Neural crest cell (in vitro differentiated cells): ENCODE results near the gene IKBIP. TPM values are rescaled to one million over a fixed set of nuclear protein-coding genes. Genes with fewer than 3 reads are reported as not detected.
A peak's percentile ranks its signal among the peaks of the same experiment; 100 is the strongest.
"Not testable (repeated sequence)": the region's sequence is repeated elsewhere in the genome, so short reads cannot be mapped to it uniquely, and the experiment has no call there.

ENCODE experiments used
- DNase-seq: peaks from one replicate; pipeline ENCODE4 v3.0.0; 2021; ENCODE audit warnings: low read depth, mixed read lengths, low spot score
- H3K27ac Mint-ChIP-seq: one replicate; pipeline ENCODE4 v1.8.0; 2021; ENCODE audit warnings: mild to moderate bottlenecking, mixed read lengths; ENCODE audit not compliant: unreplicated experiment
- H3K27me3 Mint-ChIP-seq: 2 replicates; pipeline ENCODE4 v1.8.0; 2021; ENCODE audit warnings: low read depth, mild to moderate bottlenecking, mixed read lengths
- H3K36me3 Mint-ChIP-seq: 2 replicates; pipeline ENCODE4 v1.8.0; 2021; ENCODE audit warnings: low read depth, mild to moderate bottlenecking, mixed read lengths
- H3K4me1 Mint-ChIP-seq: 2 replicates; pipeline ENCODE4 v1.8.0; 2021; ENCODE audit warnings: mixed read lengths
- H3K4me3 Mint-ChIP-seq: one replicate; pipeline ENCODE4 v1.8.0; 2021; ENCODE audit warnings: mild to moderate bottlenecking, mixed read lengths
- H3K9me3 Mint-ChIP-seq: 2 replicates; pipeline ENCODE4 v1.8.0; 2021; ENCODE audit warnings: mixed read lengths
- CTCF ChIP-seq: fragments of 200-600 bp; sonication (generic); conservative IDR thresholded peaks from 2 replicates; pipeline ENCODE4 v1.5.0; 2021; ENCODE audit warnings: antibody characterized with exemption, mild to moderate bottlenecking
- total RNA-seq: library from RNA; stranded (reverse); gene quantifications from 2 replicates; pipeline ENCODE4 v1.2.1, GENCODE V29; 2021

The IKBIP gene
- total RNA-seq, 1 donor from 2014 or later = 20.2 TPM

GRCh38 chr12:98646294-98647090 lies 1.9 kb upstream of the IKBIP start:
- Mint-ChIP-seq H3K36me3 (peaks cover 7% of the 10 kb centered on the region), H3K27ac (no peak overlapping the region), H3K27me3 (no peaks in the 10 kb centered on the region), H3K4me1 (peaks cover 21% of the 10 kb centered on the region), H3K4me3 (peak overlapping the region; percentile 97), H3K9me3 (no peaks in the 10 kb centered on the region)
- no peak for DNase-seq
- peak; percentile 44 for TF ChIP-seq CTCF

DNA sequence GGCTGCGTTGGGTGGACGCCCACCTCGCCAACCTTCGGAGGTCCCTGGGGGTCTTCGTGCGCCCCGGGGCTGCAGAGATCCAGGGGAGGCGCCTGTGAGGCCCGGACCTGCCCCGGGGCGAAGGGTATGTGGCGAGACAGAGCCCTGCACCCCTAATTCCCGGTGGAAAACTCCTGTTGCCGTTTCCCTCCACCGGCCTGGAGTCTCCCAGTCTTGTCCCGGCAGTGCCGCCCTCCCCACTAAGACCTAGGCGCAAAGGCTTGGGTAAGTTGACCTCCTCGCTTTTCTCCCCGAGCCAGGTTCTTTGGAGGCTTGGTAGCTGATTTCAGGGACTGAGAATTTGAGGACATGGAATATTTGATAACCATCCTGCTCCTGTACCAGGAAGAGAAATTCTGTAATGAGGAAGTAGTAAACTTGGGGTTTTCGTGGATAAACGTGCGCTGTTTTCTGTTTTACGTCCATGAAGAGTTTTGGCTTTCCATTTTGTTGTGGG lies 1.0 kb upstream of the IKBIP start:
- DNase-seq = no peak
- peaks cover 25% of the 10 kb centered on the region for H3K4me1 Mint-ChIP-seq
- no peaks in the 10 kb centered on the region for H3K9me3 Mint-ChIP-seq
- no peaks in the 10 kb centered on the region for H3K27me3 Mint-ChIP-seq
- peak overlapping the region; percentile 87 for H3K27ac Mint-ChIP-seq
- no peak for TF ChIP-seq CTCF
- H3K4me3 Mint-ChIP-seq = peak overlapping the region; percentile 97
- peaks cover 7% of the 10 kb centered on the region for H3K36me3 Mint-ChIP-seq

GRCh38 chr12:98644433-98644711 lies 216 bp downstream of the IKBIP start:
- Mint-ChIP-seq H3K4me3 (peak overlapping the region; percentile 97), H3K27ac (peak overlapping the region; percentile 82), H3K36me3 (peaks cover 3% of the 10 kb centered on the region), H3K27me3 (no peaks in the 10 kb centered on the region), H3K4me1 (peaks cover 25% of the 10 kb centered on the region), H3K9me3 (no peaks in the 10 kb centered on the region)
- no peak for DNase-seq
- TF ChIP-seq CTCF = no peak

DNA sequence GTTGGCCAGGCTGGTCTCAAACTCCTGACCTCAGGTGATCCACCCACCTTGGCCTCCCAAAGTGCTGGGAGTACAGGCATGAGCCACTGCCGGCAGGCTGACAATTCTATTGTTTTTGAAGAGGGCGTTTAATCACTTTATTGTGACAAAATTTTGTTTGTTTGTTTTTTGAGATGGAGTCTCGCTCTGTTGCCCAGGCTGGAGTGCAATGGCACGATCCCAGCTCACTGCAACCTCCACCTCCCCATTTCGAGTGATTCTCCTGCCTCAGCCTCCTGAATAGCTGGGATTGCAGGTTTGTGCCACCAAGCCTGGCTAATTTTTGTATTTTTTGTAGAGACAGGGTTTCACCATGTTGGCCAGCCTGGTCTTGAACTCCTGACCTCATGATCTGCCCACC lies 1.8 kb downstream of the IKBIP start:
- Mint-ChIP-seq H3K4me1 (peaks cover 21% of the 10 kb centered on the region), H3K4me3 (peak overlapping the region; percentile 97)
- not testable (repeated sequence) for H3K36me3 Mint-ChIP-seq, H3K9me3 Mint-ChIP-seq, H3K27ac Mint-ChIP-seq, DNase-seq, H3K27me3 Mint-ChIP-seq

DNA sequence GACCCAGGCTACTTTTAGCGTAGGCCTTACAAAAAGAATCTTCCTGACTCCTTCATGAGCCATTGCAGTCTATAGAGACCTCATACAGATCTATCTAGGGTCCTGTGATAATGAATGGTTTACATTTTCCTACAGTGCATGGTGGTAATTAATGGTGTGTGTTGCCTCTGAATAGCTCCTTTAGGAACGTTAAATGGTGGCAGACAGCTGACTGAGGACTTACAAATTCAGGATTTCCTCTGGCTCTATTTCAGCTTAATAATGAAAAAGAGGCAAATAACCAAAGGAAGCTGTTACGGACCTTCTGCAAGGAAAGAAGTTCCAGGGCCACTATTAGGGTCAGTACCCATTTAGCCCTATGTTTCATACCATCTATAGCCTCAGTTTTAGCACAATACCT lies 5.1 kb downstream of the IKBIP start:
- TF ChIP-seq CTCF = no peak
- no peaks in the 10 kb centered on the region for H3K36me3 Mint-ChIP-seq
- peaks cover 8% of the 10 kb centered on the region for H3K4me1 Mint-ChIP-seq
- no peaks in the 10 kb centered on the region for H3K9me3 Mint-ChIP-seq
- H3K27ac Mint-ChIP-seq = no peak overlapping the region
- peak overlapping the region; percentile 62 for H3K4me3 Mint-ChIP-seq
- DNase-seq = no peak
- H3K27me3 Mint-ChIP-seq = no peaks in the 10 kb centered on the region

DNA sequence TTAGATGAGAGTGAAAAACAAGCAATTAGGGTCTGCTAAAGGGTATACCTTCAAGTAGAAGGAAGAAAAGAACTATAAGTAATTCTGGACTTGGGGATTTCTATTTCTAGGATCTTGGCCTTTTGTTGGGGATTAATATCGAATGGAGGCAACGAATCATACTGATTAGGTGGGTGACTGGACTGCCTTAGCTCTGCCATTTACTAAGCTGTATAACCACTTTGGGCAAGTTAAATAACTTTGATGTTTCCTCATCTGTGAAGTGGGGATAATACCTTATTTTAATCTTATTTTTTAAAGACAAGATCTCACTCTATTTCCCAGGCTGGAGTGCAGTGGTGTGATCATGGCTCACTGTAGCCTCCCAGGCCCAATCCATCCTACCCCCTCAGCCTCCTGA lies 6.6 kb downstream of the IKBIP start:
- no peak for DNase-seq
- H3K27me3 Mint-ChIP-seq = no peaks in the 10 kb centered on the region
- TF ChIP-seq CTCF = no peak
- peaks cover 1% of the 10 kb centered on the region for H3K36me3 Mint-ChIP-seq
- H3K4me1 Mint-ChIP-seq = peaks cover 4% of the 10 kb centered on the region
- H3K9me3 Mint-ChIP-seq = no peaks in the 10 kb centered on the region
- no peak overlapping the region for H3K4me3 Mint-ChIP-seq
- H3K27ac Mint-ChIP-seq = no peak overlapping the region
